B cell (primary cell): ENCODE data around the gene PLTP. TPM values are rescaled to one million over a fixed set of nuclear protein-coding genes. Genes with fewer than 3 reads are reported as not detected.

ENCODE experiments used
- ATAC-seq: fragments of 200-7000 bp; cut with Tn5 transposase; one replicate; pipeline ENCODE4 v1.10.0; 2021; ENCODE audit warnings: low read depth, mild to moderate bottlenecking, moderate number of reproducible peaks, moderate library complexity
- CTCF ChIA-PET: fragments of 350-600 bp; sonication (Branson Sonifier 250); formaldehyde crosslinking; loops from one replicate; lab custom pipeline; 2021; ENCODE audit warnings: antibody characterized with exemption, inconsistent platforms; lab: Charles Lee
- POLR2A ChIA-PET: fragments of 350-600 bp; sonication (Branson Sonifier 250); formaldehyde crosslinking; loops from one replicate; lab custom pipeline; 2021; ENCODE audit warnings: antibody characterized with exemption; lab: Charles Lee
- DNase-seq: peaks from one replicate; pipeline ENCODE4 v3.0.0; 2013
- H2AFZ ChIP-seq: 2 replicates; pipeline ENCODE4 v1.6.1; 2012; ENCODE audit warnings: mild to moderate bottlenecking, low read depth, low read length; ENCODE audit not compliant: insufficient read depth, poor library complexity, severe bottlenecking
- H3K27ac ChIP-seq, 2 donors: 1 replicate in 1 of 2; 2 replicates in 1 of 2; pipeline ENCODE4 v1.5.1; 2012 to 2013; ENCODE audit warnings: low read length in 2 of 2, mild to moderate bottlenecking in 2 of 2, moderate library complexity in 1 of 2
- H3K27me3 ChIP-seq, 4 experiments: fragments of 200-600 bp in 1 of 4; sonication (generic) in 1 of 4; replicated peaks in 1 of 4; 1 replicate in 2 of 4; 2 replicates in 2 of 4; pipeline versions ENCODE4 v1.6.1 to v1.7.0; 2013 to 2016; ENCODE audit warnings: low read length in 3 of 4, mild to moderate bottlenecking in 2 of 4, mixed read lengths in 1 of 4, moderate library complexity in 1 of 4; ENCODE audit not compliant: insufficient read depth in 4 of 4, control insufficient read depth in 3 of 4; ENCODE audit errors: control extremely low read depth in 1 of 4
- H3K36me3 ChIP-seq, 2 experiments: replicated peaks in 1 of 2; 1 replicate in 1 of 2; 2 replicates in 1 of 2; pipeline versions ENCODE4 v1.6.1 to v1.7.1; 2013; ENCODE audit warnings: low read length in 1 of 2; ENCODE audit not compliant: insufficient read depth in 2 of 2, control insufficient read depth in 1 of 2; ENCODE audit errors: control extremely low read depth in 1 of 2, extremely low read depth in 1 of 2
- H3K4me1 ChIP-seq, 2 donors: fragments of 200-600 bp in 1 of 2; sonication (generic) in 1 of 2; 1 replicate in 1 of 2; 2 replicates in 1 of 2; pipeline versions ENCODE4 v1.5.1 to v1.6.1; 2013 to 2017; ENCODE audit warnings: low read length in 2 of 2; ENCODE audit not compliant: control insufficient read depth in 2 of 2, insufficient read depth in 2 of 2
- H3K4me2 ChIP-seq: replicated peaks from 2 replicates; pipeline ENCODE3; 2012; ENCODE audit warnings: mild to moderate bottlenecking, low read depth, low read length; ENCODE audit not compliant: poor library complexity, severe bottlenecking
- H3K4me3 ChIP-seq, 5 experiments: fragments of 200-600 bp in 1 of 5; sonication (generic) in 1 of 5; 1 replicate in 3 of 5; 2 replicates in 2 of 5; pipeline versions ENCODE4 v1.5.1 to v1.7.0; 2011 to 2016; ENCODE audit warnings: low read length in 4 of 5, mild to moderate bottlenecking in 4 of 5, low read depth in 2 of 5, control low read depth in 1 of 5, moderate library complexity in 1 of 5; ENCODE audit not compliant: insufficient read depth in 1 of 5; ENCODE audit errors: control extremely low read depth in 1 of 5, extremely low read depth in 1 of 5
- H3K79me2 ChIP-seq: fragments of 200-600 bp; sonication (generic); one replicate; pipeline ENCODE4 v1.6.0; 2016; ENCODE audit warnings: low read length; ENCODE audit not compliant: control insufficient read depth, insufficient read depth
- H3K9ac ChIP-seq: fragments of 200-600 bp; sonication (generic); 2 replicates; pipeline ENCODE4 v1.6.1; 2017; ENCODE audit warnings: mild to moderate bottlenecking, low read length, moderate library complexity
- H3K9me3 ChIP-seq, 3 donors: one replicate each; pipeline versions ENCODE4 v1.6.1 to v1.7.1; 2013; ENCODE audit warnings: low read length in 2 of 3; ENCODE audit not compliant: control insufficient read depth in 2 of 3, insufficient read depth in 1 of 3; ENCODE audit errors: control extremely low read depth in 1 of 3
- H4K20me1 ChIP-seq: 2 replicates; pipeline ENCODE4 v1.6.0; 2012; ENCODE audit warnings: mild to moderate bottlenecking, low read length; ENCODE audit not compliant: insufficient read depth, control insufficient read depth, poor library complexity, severe bottlenecking
- H3K27ac Mint-ChIP-seq: one replicate; pipeline ENCODE4 v1.8.0; 2021; ENCODE audit warnings: mixed read lengths
- H3K27me3 Mint-ChIP-seq: one replicate; pipeline ENCODE4 v1.8.0; 2021; ENCODE audit warnings: mixed read lengths
- H3K4me1 Mint-ChIP-seq: one replicate; pipeline ENCODE4 v1.8.0; 2021; ENCODE audit warnings: mixed read lengths
- H3K4me3 Mint-ChIP-seq: one replicate; pipeline ENCODE4 v1.8.0; 2021; ENCODE audit warnings: mixed read lengths
- H3K9me3 Mint-ChIP-seq: one replicate; pipeline ENCODE4 v1.8.0; 2022; ENCODE audit warnings: mixed read lengths; ENCODE audit not compliant: insufficient read depth
- EZH2 ChIP-seq: IDR thresholded peaks from 2 replicates; pipeline ENCODE4 v1.6.1; 2012; ENCODE audit warnings: borderline replicate concordance, low read depth, mild to moderate bottlenecking, moderate library complexity, low read length; ENCODE audit not compliant: insufficient read depth, poor library complexity, severe bottlenecking
- WGBS: methylation state at CpG from one replicate; pipeline ENCODE4 v1.1.5; 2013; ENCODE audit warnings: missing lambda C conversion rate; ENCODE audit not compliant: insufficient coverage; 5-methylcytosine and 5-hydroxymethylcytosine counted together
- intact Hi-C: fragments of 100-400 bp; cut with micrococcal nuclease; formaldehyde crosslinking; loops from one replicate; pipeline ENCODE4 v1.10.0; 2022
- polyA plus RNA-seq: library from polyadenylated mRNA; depleted of rRNA; stranded (reverse); fragments of >200 nt; gene quantifications from 2 replicates; pipeline ENCODE4 v1.2.3, GENCODE V29; 2012
- total RNA-seq, 2 donors: library from RNA; stranded (reverse); fragments of 120-200 nt in 1 of 2; gene quantifications; 1 replicate in 1 of 2; 2 replicates in 1 of 2; pipeline versions ENCODE4 v1.2.3 to v1.2.4, GENCODE V29; 2013 to 2022
- TF ChIP-seq, protein P1 (sequence below): fragments of 200-600 bp; IDR thresholded peaks from one replicate; pipeline ENCODE4 v1.8.0; 2022; ENCODE audit warnings: antibody characterized with exemption, mild to moderate bottlenecking

The PLTP gene
- total and polyA plus RNA-seq, 2 donors (not counting 1 experiment from before 2014, with no cell fraction given): 1.4 to 4.0 TPM

- ATAC-seq (no peak), DNase-seq (no peak)
- H3K4me2 ChIP-seq: no peak overlapping the region
- no peaks in the 10 kb centered on the region for H3K27me3 ChIP-seq
- TF ChIP-seq, protein P1, sequence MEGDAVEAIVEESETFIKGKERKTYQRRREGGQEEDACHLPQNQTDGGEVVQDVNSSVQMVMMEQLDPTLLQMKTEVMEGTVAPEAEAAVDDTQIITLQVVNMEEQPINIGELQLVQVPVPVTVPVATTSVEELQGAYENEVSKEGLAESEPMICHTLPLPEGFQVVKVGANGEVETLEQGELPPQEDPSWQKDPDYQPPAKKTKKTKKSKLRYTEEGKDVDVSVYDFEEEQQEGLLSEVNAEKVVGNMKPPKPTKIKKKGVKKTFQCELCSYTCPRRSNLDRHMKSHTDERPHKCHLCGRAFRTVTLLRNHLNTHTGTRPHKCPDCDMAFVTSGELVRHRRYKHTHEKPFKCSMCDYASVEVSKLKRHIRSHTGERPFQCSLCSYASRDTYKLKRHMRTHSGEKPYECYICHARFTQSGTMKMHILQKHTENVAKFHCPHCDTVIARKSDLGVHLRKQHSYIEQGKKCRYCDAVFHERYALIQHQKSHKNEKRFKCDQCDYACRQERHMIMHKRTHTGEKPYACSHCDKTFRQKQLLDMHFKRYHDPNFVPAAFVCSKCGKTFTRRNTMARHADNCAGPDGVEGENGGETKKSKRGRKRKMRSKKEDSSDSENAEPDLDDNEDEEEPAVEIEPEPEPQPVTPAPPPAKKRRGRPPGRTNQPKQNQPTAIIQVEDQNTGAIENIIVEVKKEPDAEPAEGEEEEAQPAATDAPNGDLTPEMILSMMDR: no peak
- no peak for TF ChIP-seq EZH2
- H3K4me1 ChIP-seq: no peaks in the 10 kb centered on the region
- peaks cover 17% of the 10 kb centered on the region for H4K20me1 ChIP-seq
- Mint-ChIP-seq H3K4me1 (peaks cover 4% of the 10 kb centered on the region), H3K27ac (peak overlapping the region; percentile 53), H3K27me3 (no peaks in the 10 kb centered on the region), H3K4me3 (no peak overlapping the region), H3K9me3 (no peaks in the 10 kb centered on the region)
- H3K79me2 ChIP-seq: no peaks in the 10 kb centered on the region
- intact Hi-C loops: no loop called here
- WGBS: 94% methylated on average over 11 of the region's 13 CpGs
- H3K36me3 ChIP-seq: peaks cover 0 to 85% of the 10 kb centered on the region in 2 experiments
- H3K9ac ChIP-seq: no peak overlapping the region
- no peak overlapping the region for H2AFZ ChIP-seq
- peaks cover 0 to 3% (median 0%) of the 10 kb centered on the region in 3 donors for H3K9me3 ChIP-seq
- H3K27ac ChIP-seq: peak overlapping the region in 1 of 2 donors; percentile 3
- POLR2A ChIA-PET: interaction anchor here (1.2 to 2.3 kb wide), 4 partner anchors 11 to 21 kb away, joined by 3 to 10 read pairs (median 5); partner anchors contain the start of gene PCIF1
- no peak overlapping the region for H3K4me3 ChIP-seq
- CTCF ChIA-PET: interaction anchor here (0.7 to 3.1 kb wide), 4 partner anchors 12 to 20 kb away, joined by 3 to 11 read pairs (median 4); no protein-coding TSS in a partner anchor
Measured at GRCh38 chr20:45949542-45950329, 37.8 kb upstream of the PLTP start.
